DMS53 treated with DMSO at 0.1 percent for 48 hours (cell line): Measurements from ENCODE around the gene GALNT15.

ENCODE experiments used
- DNase-seq: peaks from one replicate; lab custom pipeline; 2025; ENCODE audit not compliant: unreplicated experiment; lab: John Stamatoyannopoulos, UW

GALNT15 gene

DNA sequence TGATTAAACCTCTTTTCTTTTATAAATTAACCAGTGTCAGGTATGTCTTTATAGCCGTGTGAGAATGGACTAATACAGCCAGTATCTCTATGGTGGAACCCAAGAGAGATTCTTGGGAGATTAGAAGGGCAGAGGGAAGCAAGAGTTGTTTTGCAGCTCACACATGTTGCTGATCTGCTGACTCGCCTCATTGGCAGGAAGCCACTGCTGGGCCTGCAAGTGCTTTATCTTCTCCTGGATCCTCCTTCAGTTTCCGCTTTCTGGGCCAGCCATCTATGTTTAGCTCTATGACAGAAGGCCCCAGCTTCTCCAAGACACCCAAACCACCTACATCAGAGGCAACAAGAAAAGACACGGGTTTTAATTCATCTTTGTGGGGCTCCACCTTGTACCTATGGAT lies 23.4 kb upstream of the GALNT15 start:
- no peak for DNase-seq

DNA sequence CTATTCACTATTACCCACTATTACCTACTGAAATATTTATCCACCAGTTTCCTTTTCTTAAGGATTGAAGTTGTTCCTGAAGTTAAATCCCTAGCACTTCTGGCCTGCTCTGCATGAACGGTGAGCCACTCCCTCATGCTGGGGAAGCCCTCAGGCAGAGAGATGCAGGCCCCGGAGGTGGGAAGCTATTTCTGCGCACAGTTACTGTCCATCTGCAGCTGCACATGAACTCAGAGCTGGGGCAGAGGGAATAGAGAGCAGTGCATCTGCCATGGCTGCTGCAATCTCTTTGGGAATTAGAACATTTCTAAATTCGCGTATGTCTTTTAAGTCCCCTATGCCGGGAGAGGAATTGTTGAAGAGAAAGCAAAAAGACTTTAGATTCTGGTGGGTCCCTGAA lies 6.3 kb upstream of the GALNT15 start:
- DNase-seq: no peak

DNA sequence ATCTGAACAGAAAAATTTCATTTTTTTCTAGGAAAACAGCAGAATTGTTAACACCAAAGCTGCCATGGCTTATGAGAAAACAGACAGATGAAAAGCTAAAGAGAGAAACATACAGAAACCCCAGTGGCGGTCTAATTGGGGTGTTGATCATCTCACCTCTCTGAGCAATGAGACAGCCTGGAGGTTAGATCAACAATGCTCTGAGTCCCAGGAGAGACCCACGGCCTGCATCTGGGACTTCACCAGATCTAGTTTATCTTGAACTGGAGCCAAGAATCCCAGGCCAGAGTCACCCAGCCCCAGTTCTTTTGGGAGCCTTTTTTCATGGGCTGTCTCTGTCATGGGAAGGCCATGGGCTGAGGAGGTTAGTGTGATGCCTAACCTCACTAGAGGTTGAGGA lies 3.5 kb upstream of the GALNT15 start:
- no peak for DNase-seq

DNA sequence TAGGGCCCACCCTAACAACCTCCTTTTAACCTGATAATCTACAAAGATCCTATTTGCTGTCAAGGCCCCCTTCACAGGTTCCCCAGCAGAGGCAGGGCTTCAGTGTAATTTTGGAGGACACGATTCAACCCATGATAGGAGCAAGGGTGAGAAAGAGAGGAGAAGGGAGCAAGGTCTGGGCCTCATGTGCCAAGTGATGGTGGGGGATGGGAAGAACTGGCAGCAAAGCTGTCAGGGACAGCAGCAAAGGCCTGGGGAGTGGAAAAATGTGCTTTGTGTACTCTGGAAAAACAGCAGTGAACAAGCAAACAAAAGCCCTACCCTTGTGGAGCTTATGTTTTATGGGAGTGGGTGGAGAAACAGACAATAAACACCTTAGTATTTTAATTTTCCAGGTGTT lies 2.7 kb upstream of the GALNT15 start:
- no peak for DNase-seq

DNA sequence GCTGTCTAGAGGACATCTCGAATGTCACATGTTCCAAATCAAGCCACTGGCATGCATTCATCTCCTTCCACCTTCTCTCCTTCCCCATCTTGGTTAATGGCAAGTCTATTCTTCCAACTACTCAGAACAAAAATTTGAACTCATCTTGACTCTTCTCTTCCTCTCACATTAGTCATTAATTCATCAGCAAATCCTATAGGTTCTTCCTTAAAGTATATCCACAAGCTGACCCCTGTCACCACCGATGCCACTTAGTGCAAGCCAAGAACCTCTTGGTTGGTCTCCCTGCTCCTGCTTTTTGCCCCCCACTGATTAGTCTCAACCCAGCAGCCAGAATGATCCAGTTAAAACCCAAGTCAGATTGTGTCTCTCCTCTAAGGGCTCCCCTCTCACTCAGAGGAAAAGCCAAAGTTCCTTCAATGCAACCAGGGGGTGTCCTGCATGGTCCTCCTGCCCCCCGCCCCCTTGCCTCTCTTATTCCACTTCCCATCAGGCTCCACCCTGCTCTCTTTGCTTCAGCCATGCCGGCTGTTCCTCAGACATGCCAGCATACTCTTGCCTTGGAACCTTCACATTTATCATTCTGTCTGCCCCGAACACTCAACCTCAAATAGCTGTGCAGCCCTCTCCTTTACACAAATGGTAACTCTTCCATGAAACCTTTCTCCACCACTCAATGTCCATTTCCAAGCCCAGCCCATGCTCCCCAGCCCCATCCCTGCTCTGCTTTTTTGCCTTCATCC lies 1.0 kb upstream of the GALNT15 start:
- no peak for DNase-seq

DNA sequence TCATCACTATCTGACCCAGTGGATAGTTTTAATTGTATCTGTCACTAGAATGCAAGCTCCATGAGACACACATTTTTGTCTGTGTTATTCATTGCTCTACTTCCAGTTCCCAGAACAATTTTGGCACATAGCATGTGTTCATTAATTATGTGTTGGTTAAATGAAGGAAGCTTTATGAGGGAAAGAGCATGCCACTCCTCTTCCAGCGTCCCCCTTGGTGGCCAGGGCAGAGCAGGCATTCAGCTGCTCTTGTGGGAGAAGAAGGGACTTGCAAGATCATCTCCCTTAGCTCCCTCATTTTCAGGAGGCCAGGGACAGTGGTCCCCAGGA lies 489 bp upstream of the GALNT15 start:
- no peak for DNase-seq

DNA sequence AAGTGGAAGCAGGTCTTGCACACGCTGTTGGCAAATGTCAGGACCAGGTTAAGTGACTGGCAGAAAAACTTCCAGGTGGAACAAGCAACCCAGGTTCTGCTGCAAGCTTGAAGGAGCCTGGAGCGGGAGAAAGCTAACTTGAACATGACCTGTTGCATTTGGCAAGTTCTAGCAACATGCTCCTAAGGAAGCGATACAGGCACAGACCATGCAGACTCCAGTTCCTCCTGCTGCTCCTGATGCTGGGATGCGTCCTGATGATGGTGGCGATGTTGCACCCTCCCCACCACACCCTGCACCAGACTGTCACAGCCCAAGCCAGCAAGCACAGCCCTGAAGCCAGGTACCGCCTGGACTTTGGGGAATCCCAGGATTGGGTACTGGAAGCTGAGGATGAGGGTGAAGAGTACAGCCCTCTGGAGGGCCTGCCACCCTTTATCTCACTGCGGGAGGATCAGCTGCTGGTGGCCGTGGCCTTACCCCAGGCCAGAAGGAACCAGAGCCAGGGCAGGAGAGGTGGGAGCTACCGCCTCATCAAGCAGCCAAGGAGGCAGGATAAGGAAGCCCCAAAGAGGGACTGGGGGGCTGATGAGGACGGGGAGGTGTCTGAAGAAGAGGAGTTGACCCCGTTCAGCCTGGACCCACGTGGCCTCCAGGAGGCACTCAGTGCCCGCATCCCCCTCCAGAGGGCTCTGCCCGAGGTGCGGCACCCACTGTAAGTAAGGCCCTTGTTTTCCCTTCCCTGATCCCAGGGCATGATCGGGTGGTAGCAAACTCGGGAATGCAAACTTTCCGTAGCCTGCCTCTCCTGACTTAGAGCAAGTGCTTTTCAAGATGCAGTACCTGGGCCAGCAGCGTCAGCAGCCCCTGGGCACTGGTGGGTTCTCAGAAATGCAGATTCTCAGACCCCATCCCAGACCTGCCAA lies 759 bp downstream of the GALNT15 start:
- no peak for DNase-seq

DNA sequence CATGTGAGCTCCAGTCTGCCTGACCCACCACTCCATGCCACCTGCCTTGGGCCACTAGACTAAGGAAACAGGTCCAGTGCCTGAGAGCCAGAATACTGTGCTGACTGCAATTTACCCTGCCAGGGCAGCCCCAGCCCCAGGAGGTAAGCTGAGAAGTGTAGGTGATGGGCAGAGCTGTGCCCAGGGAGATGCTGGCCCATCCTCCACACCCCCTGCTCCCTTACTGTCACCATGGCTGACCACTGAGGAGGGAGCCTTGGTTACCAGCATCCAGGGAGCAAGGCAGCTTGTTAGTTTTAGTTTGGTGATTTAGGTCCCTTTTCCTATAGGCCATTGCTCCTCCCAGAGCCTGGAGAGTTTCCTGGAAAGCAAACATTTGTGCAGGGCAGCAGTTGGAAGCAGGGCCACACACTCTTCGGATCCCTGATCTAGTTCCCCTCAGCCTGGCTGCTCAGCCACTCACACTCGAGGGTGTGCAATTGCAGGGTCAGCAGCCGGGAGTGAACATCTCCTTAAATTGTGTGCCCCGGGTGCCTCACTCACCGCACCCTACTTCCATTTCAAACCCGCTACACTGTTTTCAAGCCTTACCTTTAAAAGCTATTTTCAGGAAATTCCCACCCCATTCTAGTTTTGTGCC lies 2.0 kb downstream of the GALNT15 start:
- DNase-seq: no peak

DNA sequence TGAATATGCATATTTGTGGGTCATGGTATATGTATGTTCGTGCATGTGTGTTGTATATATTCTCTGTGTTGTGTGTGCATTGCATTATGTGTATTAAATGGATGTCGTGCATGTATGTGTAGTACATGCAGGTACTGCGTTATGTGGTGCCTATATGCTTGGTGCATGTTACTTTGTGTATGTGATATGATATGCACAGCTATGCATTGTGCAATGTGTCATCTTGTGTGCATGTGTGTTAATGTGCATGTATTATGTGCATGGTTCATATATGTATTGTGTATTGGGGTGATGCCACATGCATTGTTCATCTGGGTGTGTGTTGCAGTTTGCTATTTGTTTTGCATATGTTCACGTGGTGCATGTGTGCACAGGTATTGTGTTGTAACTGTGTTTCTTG lies 2.9 kb downstream of the GALNT15 start:
- DNase-seq: no peak

DNA sequence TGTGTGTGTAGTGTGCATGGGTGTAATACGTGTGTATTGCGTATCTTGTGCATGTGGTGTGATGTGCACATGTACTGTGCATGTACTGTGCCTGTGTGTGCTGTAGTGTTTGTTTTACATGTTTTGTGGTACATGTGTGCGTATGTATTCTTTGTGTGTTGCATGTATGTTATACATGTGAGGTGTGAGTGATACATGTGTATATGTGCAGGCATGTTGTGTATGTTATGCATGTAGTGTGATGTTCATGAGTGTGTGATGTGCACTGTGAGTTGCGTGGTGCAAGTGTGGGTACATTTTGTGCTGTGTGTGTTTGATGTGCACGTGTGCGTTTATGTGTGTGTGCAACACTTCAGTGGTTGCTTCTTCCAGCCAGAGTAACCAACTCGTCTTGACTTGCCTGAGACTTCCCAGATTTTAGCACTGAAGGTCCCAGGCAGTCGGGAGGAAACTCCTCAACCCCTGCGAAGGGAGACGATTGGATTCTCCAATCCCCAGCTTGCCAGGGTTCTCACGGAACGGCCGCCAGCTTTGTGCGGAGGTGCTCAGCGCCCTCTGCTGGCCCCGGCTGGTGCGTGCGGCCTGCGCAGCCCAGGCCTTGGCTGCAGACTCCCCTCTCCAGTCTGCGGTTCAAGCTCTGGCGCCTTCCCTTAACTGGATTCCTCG lies 3.6 kb downstream of the GALNT15 start:
- no peak for DNase-seq

DNA sequence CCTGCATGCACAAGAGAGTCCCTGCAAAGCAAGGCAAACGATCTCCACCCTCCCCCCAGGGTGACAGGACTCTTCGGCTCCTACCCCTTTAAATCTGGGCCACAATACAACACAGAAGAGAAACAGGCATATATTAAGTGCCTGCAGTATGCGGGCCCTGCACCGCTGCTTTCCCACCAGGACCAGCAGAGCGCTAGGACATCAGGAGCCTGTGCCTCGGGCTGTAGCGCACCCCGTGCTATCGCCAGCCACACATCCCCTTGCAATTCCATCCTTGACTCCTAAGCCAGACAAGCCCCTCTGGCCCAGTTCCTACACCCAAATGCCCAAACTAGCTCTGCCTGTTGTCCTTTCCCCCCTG lies 4.1 kb downstream of the GALNT15 start:
- no peak for DNase-seq

DNA sequence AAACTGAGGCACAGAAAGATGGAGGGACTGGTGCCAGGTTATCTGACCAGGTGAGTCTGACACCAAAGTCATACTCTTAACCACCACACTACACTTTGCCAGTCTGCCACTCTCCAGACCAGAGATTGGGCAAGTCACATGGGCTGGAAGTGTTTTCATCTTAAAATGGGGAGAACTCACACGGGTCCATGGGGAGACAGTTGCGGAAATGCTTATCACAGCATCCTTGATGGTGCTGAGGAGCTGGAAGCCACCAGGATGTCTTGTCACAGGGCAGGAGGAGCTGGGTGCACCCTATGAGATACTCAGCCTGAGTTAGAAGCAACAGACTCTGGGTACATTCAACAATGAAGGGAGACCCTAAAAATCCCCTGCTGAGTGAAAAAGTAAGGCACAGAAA lies 4.8 kb downstream of the GALNT15 start:
- no peak for DNase-seq

DNA sequence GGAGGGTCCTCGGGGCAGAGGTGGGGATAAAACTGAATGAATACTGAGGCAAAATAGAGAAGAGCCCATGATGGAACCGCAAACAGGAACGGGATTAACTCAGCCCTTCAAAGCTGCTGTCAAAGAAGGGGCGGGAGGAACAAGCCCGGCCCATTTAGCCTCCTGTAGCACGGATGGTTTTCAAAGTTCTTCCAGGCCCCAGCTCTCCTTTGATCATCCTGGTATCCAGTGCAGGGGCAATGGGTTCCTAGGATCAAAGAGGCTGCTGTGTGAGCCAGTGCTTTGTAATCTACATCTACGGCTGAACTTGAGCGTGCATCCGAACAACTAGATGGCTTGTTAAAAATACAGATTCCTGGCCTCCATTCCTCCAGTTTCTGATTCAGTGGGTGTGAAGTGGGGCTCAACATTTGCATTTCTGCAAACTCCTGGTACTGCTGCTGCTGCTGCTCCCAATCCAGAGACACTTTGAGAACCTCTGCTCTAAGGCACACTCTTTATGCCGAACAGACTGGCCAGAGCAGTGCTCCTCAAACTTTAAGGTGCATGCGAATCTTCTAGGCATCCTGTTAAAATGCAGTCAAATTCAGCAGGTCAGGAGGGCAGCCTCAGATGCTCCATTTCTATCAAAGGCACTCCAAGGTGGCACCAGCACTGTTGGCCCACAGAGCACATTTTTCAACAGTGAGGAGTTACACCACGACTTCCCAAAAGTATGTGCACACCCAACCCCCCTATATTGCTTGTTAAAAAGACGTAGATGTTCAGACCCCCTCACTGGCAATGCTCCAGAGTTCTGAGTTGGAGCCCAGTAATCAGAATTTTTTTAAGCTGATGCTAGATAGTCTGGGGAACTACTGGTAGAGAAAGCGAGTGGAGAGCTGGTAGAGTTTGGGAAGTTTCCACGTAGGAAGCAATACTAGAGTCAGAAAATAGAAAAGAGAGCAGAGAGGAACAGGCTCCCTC lies 5.6 kb downstream of the GALNT15 start:
- no peak for DNase-seq

DNA sequence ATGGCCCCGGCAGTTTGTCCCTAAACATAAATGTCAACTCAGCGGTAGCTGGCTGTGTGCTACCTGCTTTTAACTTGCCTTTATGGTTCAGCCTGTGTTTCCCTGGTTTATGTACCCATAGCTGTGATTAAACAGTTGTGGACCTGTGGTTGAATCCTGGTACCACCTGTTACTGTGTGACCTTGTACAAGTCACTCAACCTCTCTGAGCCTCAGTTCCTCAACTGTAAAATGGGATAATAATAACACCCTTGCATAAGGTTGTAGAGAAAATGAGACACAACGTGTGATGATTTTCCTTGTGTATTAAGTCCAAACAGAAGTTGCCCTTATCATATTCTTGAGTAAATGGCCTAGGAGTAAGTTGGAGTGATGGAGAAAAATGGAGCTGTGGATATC lies 6.3 kb downstream of the GALNT15 start:
- no peak for DNase-seq

DNA sequence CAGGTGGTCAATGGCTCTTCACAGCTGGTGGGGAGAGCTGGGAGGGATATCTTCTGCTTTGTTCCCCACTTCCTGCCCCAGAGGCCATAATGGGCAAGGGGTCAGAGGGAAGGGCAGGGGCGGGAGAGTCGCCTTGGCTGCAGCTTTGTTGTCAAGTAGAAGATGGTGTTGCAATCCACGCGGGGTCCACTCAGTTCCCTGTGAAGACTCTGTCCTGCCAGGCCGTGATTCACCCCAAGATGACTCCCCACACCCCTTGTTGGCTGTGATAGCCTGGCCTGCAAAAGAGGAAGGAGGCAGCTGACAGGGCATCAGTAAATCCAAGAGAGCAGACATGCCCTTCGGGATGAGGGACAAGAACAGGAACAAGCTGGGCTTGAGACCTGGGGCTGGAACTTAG lies 6.9 kb downstream of the GALNT15 start:
- no peak for DNase-seq

DNA sequence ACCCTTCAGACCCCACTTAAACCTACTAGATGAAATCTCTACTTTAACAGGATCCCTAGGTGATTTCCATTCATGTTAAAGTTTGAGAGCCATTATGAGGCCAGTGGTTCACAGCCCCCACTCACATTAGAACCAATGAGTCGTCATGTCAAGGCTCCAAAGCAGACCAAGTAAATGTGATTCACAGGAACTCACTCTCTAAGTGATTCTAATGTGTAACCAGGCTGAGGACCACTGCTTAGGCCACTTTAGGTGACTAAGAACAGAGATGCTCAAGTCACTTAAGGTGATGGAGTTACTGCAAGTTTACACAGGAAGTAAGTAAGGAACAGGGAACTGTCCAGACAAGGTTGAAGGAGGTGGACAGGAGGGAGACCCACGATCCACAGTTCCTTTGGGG lies 7.7 kb downstream of the GALNT15 start:
- no peak for DNase-seq

DNA sequence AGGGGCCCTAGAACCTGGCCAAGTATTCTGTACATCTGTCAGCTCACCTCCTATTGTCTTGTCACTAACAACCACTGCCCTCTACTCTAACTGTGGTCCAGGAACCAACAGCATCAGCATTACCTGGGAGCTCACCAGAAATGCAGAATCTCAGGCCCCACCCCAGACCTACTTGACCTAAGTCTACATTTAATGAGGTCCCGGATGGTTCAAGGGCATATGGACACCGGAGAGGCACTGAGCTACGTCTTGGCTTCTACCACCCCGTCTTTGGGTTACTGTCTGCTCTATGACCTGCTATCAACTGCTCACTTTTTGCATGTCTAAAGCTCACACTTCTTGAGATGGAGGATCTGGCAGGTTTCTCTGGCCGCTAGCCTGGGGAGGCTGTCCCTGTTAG lies 8.1 kb downstream of the GALNT15 start:
- DNase-seq: no peak

DNA sequence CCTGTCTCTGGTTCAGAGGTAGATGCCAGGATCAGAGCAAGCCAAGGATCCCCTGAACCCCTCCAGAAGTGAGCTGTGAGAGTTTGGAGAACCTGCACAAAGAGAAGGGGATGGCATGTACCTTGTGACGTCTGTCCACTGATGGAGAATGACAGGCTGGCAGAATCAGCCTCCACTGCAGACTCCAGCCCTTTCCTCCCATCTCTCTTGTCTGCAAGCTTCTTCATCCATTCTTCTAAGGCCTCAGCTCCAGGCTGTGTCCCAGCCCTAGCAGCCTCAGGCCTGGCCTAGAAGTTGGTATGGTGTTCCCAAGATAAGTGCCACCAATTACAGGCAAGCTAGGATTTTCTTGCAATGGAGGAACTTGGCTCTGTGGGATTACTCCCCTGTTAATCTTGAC lies 8.6 kb downstream of the GALNT15 start:
- no peak for DNase-seq

DNA sequence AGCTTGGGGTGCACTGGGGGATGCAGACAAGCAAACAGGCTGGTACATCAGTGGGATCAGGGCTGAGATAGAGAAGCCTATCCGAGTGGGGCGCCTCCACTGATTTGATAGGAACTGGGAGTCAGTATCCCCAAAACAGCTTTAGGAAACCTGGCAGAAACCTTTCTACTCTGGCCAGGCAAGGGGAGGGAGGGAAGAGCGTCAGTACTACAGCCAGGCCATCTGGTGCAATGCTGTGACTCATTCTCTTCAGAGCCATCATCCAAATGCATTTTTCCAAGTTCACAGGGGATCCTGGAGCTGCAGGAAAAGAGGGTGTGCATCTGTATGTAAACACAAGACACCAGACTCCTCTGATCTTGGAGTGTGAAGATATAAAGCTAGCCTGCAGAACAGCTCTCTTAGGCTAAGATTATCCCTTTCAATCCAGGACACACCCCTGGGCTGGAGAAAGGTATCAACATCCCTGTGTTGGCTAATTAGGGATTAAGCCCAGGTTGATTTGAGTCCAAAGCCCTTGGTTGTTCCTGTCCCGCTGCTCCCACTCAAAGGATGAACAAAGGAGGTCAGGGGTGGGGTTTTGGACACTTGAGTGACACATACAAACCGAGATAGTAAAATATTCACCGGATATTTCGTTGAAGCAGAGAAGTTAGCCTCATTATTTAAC lies 9.3 kb downstream of the GALNT15 start:
- DNase-seq: no peak

DNA sequence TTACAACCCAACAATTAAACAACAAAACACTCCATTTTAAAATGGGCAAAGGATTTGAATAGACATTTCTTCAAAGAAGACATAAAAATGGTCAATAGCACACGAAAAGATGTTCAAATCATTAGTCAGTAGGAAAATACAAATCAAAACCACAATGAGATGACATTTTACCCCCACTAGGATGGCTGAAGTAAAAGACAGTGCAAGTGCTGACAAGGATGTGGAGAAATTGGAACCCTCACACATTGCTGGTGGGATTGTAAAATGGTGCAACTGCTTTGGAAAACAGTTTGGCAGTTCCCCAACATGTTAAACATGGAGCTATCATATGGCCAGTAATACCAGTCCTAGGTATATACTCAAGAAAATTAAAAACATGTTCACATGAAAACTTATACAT lies 11.6 kb downstream of the GALNT15 start:
- DNase-seq: no peak
